ENCODE measurements around the gene SCUBE2. TPM values are rescaled to one million over a fixed set of nuclear protein-coding genes. Genes with fewer than 3 reads are reported as not detected.
"Not testable (repeated sequence)": the region's sequence is repeated elsewhere in the genome, so short reads cannot be mapped to it uniquely, and the experiment has no call there.

SCUBE2 gene
- total RNA-seq, 2 donors from 2014 or later = 69.8 to 149 TPM

GRCh38 chr11:8989453-8989852 lies 101.9 kb downstream of the SCUBE2 start:
- intact Hi-C loops (cut with DNase I) = no loop called here

DNA sequence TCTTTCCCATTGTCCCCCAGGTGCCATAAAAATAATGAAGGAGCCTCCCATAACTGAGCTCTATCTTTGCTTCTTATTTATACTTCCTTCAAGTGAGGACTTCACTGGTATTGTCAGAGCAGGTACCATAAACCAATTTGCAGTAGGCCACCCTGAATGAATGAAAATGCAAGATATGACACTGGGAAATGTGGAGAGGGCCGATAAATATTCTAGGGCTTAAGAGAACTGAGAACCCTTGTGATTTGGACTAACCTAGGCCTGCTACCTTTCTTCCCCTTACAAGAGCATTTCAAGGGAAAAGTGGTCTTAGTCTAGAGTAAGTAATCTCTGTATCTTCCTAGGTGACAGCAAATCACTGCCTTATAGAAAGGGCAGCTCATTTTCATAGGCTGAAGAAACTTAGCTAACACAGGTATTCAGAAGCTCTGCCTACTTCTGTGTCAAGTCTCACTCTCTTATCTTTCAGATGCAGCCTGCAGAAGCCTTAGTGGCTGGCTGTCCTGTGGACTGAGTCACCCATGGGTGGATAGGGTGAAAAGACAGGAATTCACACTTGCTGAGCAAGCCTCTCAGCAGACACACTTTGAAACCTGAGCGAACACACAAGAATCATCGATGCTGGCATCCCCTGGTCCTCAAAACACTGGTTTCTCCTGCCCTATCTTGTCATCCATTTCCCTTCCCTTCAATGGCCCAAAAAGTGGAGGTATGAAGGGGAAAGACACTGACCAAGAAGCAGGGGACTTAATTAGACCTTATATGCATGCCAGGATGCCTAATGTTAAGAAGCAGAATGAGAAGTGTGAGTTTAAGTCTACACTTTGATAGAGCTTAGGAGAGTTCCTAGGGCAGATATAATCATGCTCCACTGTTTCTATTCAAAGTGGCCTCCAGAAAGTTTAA lies 102.8 kb downstream of the SCUBE2 start:
- WGBS = 71% methylated on average over 3 of the region's 3 CpGs
- intact Hi-C loops (cut with DNase I) = no loop called here
- TF ChIP-seq, protein P1, sequence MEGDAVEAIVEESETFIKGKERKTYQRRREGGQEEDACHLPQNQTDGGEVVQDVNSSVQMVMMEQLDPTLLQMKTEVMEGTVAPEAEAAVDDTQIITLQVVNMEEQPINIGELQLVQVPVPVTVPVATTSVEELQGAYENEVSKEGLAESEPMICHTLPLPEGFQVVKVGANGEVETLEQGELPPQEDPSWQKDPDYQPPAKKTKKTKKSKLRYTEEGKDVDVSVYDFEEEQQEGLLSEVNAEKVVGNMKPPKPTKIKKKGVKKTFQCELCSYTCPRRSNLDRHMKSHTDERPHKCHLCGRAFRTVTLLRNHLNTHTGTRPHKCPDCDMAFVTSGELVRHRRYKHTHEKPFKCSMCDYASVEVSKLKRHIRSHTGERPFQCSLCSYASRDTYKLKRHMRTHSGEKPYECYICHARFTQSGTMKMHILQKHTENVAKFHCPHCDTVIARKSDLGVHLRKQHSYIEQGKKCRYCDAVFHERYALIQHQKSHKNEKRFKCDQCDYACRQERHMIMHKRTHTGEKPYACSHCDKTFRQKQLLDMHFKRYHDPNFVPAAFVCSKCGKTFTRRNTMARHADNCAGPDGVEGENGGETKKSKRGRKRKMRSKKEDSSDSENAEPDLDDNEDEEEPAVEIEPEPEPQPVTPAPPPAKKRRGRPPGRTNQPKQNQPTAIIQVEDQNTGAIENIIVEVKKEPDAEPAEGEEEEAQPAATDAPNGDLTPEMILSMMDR (IDR thresholded peaks at IDR 0.05) = no peak
- TF ChIP-seq POLR2A (IDR thresholded peaks at IDR 0.05) (no peak), POLR2AphosphoS5 (IDR thresholded peaks at IDR 0.05) (no peak)
- Histone ChIP-seq H3K36me3 (no peaks in the 10 kb centered on the region), H3K4me3 (no peak overlapping the region), H3K9me3 (no peaks in the 10 kb centered on the region), H3K27ac (no peak overlapping the region), H3K27me3 (replicated peaks; ENCODE audit: insufficient read depth) (no peaks in the 10 kb centered on the region), H3K4me1 (replicated peaks) (no peaks in the 10 kb centered on the region)
- no peak for DNase-seq (ENCODE audit: low spot score)

More at GRCh38 chr11:8989453-8989852, 101.9 kb downstream of the SCUBE2 start:
- H3K4me1 ChIP-seq (replicated peaks) = no peaks in the 10 kb centered on the region
- WGBS = 81% methylated on average over 1 of the region's 1 CpG
- DNase-seq (ENCODE audit: low spot score) = no peak
- no peaks in the 10 kb centered on the region for H3K9me3 ChIP-seq
- no peak overlapping the region for H3K4me3 ChIP-seq
- TF ChIP-seq POLR2A (IDR thresholded peaks at IDR 0.05) = no peak
- no peak for TF ChIP-seq POLR2AphosphoS5 (IDR thresholded peaks at IDR 0.05)
- TF ChIP-seq, protein P1 (IDR thresholded peaks at IDR 0.05) = no peak
- no peak overlapping the region for H3K27ac ChIP-seq
- no peaks in the 10 kb centered on the region for H3K27me3 ChIP-seq (replicated peaks; ENCODE audit: insufficient read depth)
- H3K36me3 ChIP-seq = no peaks in the 10 kb centered on the region

- Histone ChIP-seq H3K27ac (no peak overlapping the region), H3K4me1 (replicated peaks) (no peaks in the 10 kb centered on the region), H3K4me3 (no peak overlapping the region), H3K9me3 (no peaks in the 10 kb centered on the region), H3K36me3 (no peaks in the 10 kb centered on the region), H3K27me3 (replicated peaks; ENCODE audit: insufficient read depth) (no peaks in the 10 kb centered on the region)
- TF ChIP-seq POLR2AphosphoS5 (IDR thresholded peaks at IDR 0.05) (no peak), POLR2A (IDR thresholded peaks at IDR 0.05) (no peak)
- TF ChIP-seq, protein P1 (IDR thresholded peaks at IDR 0.05) = no peak
- 84% methylated on average over 2 of the region's 2 CpGs for WGBS
- intact Hi-C loops (cut with DNase I) = no loop called here
- no peak for DNase-seq (ENCODE audit: low spot score)
Measured at GRCh38 chr11:8987446-8987845, 104.0 kb downstream of the SCUBE2 start.

DNA sequence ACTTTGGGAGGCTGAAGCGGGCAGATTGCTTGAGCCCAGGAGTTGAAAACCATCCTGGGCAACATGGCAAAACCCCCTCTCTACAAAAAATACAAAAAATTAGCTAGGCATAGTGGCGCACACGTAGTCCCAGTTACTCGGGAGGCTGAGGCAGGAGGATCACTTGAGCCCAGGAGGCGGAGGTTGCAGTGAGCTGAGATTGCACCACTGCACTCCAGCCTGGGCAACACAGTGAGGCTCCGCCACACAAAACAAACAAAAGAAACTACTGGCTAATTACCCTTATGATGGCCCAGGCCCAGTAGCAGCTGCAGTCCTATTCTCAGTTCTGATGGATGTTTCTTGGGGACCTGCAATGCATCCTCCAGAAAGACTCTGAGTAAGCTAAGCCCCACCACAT lies 104.6 kb downstream of the SCUBE2 start:
- H3K4me1 ChIP-seq (replicated peaks); DNase-seq (ENCODE audit: low spot score); H3K4me3 ChIP-seq; H3K27me3 ChIP-seq (replicated peaks; ENCODE audit: insufficient read depth); H3K9me3 ChIP-seq; intact Hi-C loops (cut with DNase I); H3K27ac ChIP-seq; H3K36me3 ChIP-seq: not testable (repeated sequence)
- 94% methylated on average over 6 of the region's 6 CpGs for WGBS

- no peaks in the 10 kb centered on the region for H3K4me1 ChIP-seq (replicated peaks)
- H3K27me3 ChIP-seq (replicated peaks; ENCODE audit: insufficient read depth) = no peaks in the 10 kb centered on the region
- intact Hi-C loops (cut with DNase I) = no loop called here
- H3K36me3 ChIP-seq = no peaks in the 10 kb centered on the region
- 95% methylated on average over 5 of the region's 5 CpGs for WGBS
- H3K27ac ChIP-seq = no peak overlapping the region
- H3K9me3 ChIP-seq = no peaks in the 10 kb centered on the region
- no peak for TF ChIP-seq POLR2A (IDR thresholded peaks at IDR 0.05)
- TF ChIP-seq POLR2AphosphoS5 (IDR thresholded peaks at IDR 0.05) = no peak
- TF ChIP-seq, protein P1 (IDR thresholded peaks at IDR 0.05) = no peak
- no peak for DNase-seq (ENCODE audit: low spot score)
- no peak overlapping the region for H3K4me3 ChIP-seq
Measured at GRCh38 chr11:8985462-8985861, 105.9 kb downstream of the SCUBE2 start.
